Measurements from ENCODE around the gene ZCCHC14.

The ZCCHC14 gene

DNA sequence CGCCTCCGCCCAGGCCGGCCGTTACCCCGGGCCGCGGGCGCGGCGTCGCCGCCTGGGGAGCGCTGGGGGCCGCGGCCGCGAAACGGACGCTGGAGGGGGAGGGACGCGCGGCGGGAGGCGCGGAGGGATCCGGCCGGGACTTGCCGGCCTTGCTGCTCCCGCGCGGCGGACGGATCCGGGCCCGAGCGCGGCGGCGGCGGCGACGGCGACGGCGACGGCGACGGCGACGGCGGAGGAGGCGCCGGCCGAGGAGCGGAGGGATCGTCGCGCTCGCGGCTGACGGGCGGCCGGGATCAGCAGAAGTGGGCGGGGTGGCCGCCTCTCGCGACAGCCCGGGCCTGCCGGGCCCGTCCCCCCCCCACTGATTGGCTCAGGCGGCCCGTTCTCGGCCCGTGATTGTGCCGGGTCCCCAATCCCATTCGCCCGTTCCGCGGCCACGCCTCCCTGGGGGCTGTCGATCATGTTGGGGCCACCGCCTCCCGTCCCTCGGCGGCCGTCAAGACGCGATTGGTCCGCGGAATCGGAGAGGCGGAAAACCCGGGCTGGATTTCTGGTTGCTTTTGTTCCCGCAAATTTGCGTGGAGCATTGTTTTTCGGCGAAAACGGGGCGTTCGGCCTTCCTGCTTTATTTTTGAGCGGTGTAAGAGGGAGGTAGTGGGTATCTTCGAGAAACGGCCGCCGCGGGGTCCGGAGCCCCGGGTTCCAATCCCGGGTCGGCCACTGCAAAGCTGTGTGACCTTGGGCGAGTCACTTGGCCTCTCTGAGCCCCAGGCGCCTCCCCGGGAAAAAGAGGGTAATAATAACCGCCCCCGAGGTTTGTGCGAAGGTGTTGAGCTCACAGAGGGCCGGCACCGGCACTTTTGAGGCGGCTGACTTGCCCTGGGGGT, at the start of gene ZCCHC14:
TSS of gene ZCCHC14 (minus strand) at position 304 of the 887 bp plus-strand sequence. CDS start 786 bp downstream, outside the sequence.
- peak; percentile 98 for DNase-seq (ENCODE audit: low spot score)

DNA sequence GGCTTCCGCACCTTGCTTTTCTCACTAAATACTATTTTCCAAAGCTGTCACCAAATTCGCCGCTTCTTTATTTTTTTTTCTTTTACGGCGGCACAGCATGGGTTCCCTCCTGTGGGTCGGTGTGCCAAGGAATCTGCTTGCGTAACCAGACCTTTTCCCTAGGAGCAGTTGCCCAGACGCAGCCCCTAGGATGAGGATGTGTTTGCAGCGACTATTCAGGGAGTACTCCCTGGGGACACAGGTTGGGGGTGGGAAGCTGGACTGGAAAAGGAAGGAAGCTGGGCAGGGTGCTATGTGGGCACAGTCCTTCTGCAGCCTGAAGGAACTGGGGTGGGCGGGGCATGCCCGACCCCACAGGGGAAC, 49.0 kb upstream of the ZCCHC14 start:
- DNase-seq (ENCODE audit: low spot score): no peak

DNA sequence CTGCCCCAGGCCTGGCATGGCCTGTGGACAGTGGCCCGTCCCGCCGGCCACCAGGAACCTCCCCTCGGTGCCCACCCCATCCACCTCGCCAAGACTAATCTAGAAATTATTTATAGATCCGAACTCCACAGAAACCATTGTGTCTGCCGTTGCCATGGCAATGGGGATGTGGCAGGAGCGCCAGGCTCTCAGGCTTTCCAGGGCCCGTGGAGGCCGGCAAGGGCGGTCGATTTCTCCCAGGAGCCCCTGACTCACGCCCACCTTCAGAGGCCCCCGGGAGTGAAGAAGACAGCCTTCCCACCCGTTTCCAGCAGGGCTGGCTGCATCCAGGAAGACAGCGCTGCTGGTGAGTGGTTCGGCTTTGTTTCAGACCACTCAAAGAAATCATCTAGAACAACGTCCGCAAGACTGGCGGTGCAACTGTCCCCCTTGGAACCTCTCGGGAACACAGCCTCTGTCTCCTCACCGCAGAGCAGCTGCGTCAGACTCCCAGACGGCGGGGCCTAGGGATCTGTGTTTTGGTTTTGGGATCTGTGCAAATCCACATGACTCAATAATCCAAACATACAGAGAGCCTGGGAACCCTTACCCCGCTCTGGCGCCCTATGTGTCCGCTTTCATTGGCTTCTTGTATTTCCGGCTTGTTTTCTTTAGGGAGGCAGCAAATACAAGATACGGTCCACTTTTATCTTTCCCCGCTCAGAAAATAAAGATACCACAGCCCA, 48.5 kb upstream of the ZCCHC14 start:
- no peak for DNase-seq (ENCODE audit: low spot score)

GRCh38 chr16:87540897-87541146, 48.0 kb upstream of the ZCCHC14 start:
- no peak for DNase-seq (ENCODE audit: low spot score)

GRCh38 chr16:87540072-87540896, 47.5 kb upstream of the ZCCHC14 start:
- DNase-seq (ENCODE audit: low spot score): no peak

DNA sequence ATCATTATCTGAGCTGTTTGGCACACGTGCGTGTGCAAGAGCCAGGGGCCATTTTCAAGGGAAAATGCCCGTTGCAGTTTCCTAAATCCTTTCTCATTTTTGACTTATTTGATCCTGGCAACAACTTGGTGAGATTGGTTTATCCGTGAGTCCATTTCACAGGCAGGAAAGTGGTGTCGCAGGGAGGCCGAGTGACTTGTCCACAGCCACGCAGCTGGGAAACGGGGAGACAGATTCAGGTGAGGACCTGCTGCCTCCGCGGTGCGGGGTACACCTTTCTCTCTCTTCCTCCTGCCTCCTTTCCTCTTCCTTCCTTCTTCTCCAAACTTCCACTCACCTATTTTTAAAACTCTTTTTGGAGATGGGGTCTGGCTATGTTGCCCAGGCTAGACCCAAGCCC, 46.3 kb upstream of the ZCCHC14 start:
- DNase-seq (ENCODE audit: low spot score): no peak

GRCh38 chr16:87538594-87538993, 45.8 kb upstream of the ZCCHC14 start:
- no peak for DNase-seq (ENCODE audit: low spot score)

- no peak for DNase-seq (ENCODE audit: low spot score)
Observed at GRCh38 chr16:87538160-87538559, 45.3 kb upstream of the ZCCHC14 start.

DNA sequence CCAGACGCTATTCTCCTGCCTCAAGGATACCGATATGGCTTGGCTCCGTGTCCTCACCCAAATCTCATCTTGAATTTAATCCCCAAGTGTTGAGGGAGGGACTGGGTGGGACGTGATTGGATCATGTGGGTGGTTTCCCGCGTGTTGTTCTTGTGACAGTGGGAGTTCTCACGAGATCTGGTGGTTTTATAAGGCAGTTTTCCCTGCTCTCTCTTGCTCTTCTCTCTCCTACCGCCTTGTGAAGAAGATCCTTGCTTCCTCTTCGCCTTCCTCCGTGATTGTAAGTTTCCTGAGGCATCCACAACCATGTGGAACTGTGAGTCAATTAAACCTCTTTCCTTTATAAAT, 43.9 kb upstream of the ZCCHC14 start:
- no peak for DNase-seq (ENCODE audit: low spot score)

GRCh38 chr16:87535855-87536794, 43.3 kb upstream of the ZCCHC14 start:
- DNase-seq (ENCODE audit: low spot score): no peak

- no peak for DNase-seq (ENCODE audit: low spot score)
Observed at GRCh38 chr16:87535457-87535854, 42.6 kb upstream of the ZCCHC14 start.

DNA sequence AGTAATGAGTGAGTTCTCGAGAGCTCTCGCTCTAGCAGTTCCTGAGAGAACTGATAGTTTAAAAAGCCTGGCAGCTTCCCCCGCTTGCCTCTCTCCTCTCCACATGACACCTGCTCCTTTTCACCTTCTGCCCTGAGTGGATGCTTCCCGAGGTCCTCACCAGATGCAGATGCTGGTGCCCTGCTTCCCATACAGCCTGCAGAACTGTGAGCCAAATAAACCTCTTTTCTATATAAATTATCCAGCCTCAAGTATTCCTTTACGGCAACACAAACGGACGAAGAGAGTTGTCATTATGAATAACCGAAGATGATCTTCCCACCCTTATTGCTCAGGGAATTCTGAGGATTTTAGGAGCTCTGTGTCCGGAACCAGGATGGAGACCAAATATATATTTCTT, 41.9 kb upstream of the ZCCHC14 start:
- DNase-seq (ENCODE audit: low spot score): no peak

DNA sequence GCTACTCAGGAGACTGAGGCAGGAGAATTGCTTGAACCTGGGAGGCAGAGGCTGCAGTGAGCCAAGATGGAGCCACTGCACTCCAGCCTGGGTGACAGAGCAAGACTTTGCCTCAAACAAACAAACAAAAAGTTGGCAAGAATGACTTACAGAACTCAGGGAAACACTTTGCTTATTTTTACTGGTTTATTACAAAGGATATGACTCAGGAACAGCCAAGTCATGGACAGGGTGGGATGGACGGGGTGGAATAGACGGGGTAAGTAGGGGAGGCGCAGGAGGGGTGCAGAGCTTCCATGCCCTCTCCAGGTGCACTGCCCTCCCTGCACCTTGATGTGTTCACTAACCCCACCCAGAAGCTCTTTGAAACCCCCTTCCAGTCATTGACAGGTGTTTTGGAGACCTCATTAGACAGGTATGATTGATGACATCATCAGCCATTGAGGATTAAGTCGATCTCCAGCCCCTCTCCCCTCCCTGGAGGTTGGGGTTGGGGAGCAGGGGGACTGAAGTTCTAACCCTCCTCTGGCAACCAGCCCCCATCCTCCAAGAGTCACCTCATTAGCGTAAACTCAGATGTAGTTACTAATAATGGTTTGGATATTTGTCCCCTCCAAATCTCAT, 41.3 kb upstream of the ZCCHC14 start:
- DNase-seq (ENCODE audit: low spot score): no peak

DNA sequence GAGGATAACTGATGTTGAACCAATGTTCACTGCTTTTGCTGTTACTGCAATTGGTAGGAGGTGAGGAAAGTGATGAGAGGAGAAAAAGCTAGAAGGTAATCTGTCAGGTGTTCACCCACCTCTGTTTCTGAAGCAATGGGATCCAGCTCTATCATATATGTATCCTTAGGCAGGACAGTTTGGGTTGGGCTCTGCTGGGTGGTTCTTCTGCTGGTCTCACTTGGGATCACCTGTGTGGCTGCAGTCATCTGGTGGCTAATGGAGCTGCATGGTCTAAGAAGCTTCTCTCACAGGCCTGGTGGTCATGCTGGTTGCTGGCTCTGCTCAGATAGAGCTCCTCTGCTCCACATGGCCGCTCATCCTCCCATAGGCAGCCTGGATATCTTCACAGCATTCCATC, 40.2 kb upstream of the ZCCHC14 start:
- no peak for DNase-seq (ENCODE audit: low spot score)

DNA sequence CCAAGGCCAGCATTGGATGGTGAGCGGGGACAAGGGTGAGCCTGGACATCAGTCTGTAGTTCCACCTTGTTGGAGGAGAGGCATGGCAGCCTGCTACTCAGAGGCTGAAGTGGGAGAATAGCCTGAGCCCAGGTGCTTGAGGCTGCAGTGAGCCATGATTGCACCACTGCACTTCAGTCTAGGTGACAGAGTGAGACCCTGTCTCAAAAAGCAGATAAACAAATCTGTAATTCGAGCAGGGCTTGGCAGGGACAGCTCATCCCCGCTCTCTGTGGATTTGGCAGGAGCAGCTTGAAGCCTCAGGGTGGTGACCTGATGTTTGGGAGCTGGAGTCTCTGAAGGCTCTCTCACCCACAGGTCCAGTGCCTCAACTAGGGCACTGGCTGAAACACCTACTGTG, 38.6 kb upstream of the ZCCHC14 start:
- DNase-seq (ENCODE audit: low spot score): no peak

DNA sequence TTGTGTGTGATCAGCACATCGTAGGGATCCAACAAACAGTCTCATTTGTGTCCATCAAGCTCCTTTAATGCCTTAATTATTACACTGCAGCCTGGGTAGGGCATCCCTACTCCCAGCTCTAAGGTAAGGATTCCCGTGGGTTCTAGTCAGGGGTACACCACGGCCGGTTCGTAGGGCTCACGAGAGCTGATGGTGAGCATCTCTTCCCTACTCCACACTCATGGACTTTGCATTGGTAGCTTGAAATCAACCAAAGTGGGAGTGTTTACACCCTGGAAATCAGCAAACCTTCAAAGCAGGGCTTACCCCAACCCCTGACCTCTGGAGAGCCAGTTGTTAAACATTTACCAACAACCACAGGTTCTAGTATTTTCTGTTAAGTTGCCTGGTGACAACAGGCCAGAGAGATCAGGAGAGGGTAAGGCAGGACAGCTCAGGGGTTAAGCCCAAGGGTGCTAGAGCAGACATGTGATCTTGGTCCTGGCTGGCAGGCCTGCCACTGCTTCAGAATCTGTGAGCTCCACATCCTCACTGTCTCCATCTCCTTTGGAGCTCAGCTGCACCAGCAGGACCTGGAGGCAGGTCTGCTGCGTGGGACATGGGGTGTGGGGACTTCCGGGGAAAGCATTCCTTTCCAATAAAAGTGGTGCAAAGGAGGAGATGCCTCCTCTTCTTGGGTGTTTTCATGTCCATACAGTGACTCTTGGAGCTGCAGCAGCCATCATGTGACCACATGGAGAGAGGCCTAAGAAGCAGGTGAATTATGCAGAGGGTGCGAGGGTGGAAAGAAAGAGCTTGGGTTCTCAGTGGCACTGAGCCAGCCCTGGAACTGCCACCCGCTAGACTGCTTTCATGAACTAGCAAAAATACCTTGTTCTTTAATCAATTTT, 36.1 kb upstream of the ZCCHC14 start:
- DNase-seq (ENCODE audit: low spot score): no peak

DNA sequence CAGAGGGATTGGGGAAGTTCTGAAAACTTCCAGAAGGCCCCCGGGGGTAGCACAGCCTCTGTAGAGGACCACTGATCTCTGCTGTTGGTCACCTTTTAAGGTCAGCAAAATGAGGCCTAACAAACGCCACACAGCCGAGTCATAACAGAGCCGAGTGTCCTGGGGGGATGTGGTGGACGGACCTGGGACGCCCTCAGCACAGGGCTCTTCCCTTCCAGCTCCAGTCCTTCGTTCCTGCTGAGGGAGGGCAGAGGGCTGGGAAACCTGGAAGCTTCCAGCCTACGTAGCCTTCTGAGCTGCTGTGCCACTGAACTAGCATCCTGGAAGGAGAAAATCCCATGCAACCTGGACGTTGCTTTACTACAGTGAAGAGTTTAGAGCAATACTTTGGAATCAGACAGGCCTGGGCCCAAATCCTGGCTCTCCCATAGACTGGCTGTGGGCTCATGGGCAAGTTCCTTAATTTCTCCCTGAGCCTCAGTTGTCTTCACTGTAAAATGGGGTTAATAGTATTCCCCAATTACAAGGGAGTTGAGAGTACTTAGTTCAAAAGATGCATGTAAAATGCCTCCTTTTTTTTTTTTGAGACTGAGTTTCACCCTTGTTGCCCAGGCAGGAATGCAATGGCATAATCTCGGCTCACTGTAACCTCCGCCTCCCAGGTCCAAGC, 34.4 kb upstream of the ZCCHC14 start:
- DNase-seq (ENCODE audit: low spot score): no peak

- DNase-seq (ENCODE audit: low spot score): no peak
Observed at GRCh38 chr16:87526238-87526947, 33.6 kb upstream of the ZCCHC14 start.

DNA sequence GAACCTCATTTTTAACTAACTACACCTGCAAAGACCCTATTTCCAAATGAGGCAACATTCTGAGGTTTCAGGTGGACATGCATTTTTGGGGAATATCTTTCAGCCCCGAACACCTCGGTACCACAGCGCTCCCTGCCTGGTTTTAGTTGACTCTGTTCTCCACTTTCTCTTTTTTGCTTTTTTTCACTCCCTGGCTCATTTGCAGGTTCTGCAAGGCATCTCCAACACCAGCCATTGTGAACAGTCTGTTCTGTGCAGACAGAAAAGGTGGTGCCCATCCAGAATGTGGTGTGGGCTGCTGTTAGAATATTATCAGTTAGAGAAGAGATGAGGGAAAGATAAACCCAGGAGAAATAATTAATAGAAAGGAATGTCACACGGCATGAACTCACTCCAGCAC, 32.5 kb upstream of the ZCCHC14 start:
- DNase-seq (ENCODE audit: low spot score): no peak
